HG03354 (cell line): Measurements from ENCODE around the gene UGT1A9.

Experiments used
- ATAC-seq: cut with Tn5 transposase; IDR thresholded peaks from one replicate; pipeline ENCODE4 v1.9.1; 2021; ENCODE audit warnings: mild to moderate bottlenecking; ENCODE audit not compliant: unreplicated experiment, poor library complexity, severe bottlenecking

Gene UGT1A9

DNA sequence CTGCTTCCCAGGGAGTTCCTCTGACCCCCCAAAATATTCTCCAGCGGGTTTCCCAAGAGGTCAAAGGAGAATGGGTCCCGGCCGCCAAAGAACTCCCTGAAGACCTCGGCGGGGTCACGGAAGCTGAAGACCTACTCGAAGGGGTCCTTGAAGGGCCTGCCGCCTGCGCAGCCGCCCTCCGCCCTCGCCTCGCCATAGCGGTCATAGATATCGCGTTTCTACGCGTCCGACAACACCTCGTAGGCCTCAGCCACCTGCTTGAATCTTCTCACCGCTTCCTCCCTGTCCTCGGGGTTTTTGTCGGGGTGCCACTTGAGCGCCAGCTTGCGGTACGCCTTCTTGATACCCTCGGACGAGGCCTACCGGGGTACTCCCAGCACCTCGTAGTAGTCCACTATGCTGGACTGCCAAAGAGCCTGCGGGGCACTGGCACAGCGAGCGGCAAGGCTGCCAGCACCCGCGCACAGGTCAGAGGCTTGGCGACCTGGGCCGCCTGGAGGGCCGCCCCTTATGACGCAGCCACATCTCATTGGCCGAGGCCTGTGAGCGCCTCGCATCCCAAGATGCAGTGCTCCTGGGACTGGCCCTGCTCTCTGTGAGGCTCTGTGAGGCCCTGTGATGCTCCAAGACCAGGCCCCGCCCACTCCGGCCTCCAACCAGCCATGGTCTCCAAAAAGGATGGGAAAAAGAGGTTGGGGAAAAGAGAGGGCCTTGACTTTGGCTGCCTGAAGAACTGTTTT lies 83.3 kb downstream of the UGT1A9 start:
- ATAC-seq = no peak

DNA sequence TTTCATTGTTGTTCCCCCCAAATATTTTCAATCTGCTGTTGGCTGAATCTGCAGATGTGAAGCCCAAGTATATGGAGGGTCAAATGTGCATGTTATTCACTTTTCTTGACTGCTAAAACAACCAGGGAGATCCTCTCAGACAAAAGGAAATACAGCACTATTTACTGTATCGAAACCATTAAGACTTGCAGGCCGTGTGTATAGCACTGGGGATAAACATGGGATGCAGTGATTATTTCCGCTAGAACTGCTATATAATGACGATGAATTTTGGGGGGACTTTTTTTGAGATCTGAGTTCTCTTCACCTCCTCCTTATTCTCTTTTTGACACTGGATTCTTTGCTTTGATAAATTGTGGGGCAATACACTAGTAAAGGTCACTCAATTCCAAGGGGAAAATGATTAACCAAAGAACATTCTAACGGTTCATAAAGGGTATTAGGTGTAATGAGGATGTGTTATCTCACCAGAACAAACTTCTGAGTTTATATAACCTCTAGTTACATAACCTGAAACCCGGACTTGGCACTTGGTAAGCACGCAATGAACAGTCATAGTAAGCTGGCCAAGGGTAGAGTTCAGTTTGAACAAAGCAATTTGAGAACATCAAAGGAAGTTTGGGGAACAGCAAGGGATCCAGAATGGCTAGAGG lies 84.9 kb downstream of the UGT1A9 start:
- ATAC-seq = no peak

DNA sequence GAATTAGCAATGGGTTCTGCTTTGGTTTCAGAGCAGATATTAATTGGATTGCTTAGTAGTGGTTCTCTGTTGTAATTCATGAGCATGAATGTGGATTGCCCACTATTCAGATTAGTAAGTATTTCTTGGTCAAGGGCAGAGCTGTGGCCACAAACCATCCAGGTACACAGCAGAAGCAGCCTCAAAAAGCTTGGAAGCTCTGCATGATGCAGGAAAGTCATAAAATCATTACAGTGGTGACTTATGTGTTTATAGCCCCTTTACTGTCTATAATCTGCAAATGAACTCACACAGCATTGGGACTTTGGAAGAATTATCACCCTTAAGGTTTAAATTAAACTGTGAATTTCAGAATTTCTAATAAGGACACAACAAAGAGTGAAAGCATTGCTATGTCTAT lies 86.4 kb downstream of the UGT1A9 start:
- no peak for ATAC-seq

DNA sequence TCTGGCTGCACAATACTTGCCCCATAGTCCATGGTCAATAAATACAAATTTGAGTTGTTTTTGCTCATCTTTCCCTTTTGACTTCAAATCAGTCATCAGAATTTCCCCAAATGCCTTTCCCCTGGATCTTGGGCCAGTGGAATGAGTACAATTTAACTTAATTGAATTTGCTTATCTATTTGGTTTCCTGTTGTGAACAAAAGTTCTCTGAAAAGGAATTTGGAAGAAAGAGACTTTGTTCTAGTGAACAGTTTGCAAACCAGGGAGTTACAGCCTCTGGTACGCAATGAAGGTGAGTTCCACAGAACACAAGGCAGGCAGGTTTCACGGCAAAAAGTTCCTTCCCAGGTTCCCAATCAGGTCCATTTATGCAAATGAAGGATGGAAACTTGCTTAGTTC lies 87.2 kb downstream of the UGT1A9 start:
- no peak for ATAC-seq

DNA sequence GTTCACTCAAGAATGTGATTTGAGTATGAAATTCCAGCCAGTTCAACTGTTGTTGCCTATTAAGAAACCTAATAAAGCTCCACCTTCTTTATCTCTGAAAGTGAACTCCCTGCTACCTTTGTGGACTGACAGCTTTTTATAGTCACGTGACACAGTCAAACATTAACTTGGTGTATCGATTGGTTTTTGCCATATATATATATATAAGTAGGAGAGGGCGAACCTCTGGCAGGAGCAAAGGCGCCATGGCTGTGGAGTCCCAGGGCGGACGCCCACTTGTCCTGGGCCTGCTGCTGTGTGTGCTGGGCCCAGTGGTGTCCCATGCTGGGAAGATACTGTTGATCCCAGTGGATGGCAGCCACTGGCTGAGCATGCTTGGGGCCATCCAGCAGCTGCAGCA lies 88.3 kb downstream of the UGT1A9 start, which contains the start of gene UGT1A1:
TSS of gene UGT1A1 (plus strand) at position 228 of the 400 bp plus-strand sequence. CDS start at position 246, 18 bp downstream.
- ATAC-seq = no peak

DNA sequence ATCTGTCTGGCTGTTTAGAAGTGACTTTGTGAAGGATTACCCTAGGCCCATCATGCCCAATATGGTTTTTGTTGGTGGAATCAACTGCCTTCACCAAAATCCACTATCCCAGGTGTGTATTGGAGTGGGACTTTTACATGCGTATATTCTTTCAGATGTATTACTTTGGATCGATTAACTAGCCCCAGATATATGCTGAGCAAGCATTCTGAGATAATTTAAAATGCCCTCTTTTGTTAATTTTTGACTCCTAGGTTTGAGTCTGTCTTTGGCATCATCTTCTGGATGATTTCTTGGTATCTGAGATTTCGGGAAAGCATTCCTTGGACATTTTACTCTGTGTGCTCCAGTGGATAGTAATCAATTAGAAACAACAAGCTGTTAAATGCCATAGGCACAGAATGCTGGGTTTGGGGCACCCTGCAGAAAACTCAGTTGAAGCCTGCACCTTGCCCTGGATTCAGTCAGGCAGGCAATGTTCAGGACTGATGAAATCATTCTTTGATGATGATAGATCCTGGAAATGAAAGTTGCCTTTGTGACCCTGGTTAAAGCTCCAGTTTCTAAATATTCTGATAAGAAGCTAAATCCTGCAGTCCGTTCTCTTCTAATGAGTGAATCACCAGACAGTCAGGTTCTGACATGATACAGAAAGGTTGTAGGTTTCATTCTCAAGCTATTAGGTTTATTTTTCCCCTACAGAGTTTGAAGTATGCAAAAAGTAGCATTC lies 89.5 kb downstream of the UGT1A9 start:
- no peak for ATAC-seq

DNA sequence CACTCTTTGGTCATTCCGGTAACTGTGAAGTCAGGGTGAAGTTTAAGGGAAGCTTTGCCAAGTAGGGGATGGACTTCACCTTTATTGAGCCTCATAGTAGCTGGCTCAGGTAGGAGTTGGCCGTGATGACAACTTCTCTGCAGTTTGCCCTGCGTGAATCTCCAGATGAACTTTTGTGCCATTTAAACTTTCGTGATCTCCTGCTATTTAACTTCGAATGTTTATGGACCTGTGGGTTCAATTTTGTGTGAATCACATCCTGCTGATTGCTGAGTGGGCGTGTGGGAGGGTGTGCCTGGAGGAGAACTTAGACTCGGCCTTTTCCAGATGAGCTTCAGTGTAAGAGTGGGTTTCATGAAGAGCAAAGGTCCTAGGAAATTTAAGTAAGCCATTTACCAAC lies 92.6 kb downstream of the UGT1A9 start:
- ATAC-seq = no peak

DNA sequence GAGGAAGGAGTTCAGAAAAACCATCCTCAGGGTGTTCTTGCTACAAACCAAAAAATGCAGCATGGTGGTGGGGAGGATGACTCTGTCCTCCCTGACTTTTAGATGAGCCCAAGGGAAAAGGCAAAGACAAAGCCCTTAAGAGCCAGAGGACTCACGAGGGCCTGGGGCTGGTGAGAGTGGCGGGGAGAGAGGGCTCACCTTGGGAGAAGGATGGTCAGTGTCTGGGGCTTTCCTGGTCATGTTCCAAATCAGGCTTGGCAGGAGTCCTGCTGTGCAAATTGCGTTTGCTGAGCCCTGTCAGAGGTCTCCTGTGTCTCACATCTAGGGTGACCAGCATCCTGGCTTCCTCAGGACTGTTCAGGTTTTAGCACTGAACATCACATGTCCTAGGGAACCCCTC lies 93.1 kb downstream of the UGT1A9 start:
- ATAC-seq = no peak

DNA sequence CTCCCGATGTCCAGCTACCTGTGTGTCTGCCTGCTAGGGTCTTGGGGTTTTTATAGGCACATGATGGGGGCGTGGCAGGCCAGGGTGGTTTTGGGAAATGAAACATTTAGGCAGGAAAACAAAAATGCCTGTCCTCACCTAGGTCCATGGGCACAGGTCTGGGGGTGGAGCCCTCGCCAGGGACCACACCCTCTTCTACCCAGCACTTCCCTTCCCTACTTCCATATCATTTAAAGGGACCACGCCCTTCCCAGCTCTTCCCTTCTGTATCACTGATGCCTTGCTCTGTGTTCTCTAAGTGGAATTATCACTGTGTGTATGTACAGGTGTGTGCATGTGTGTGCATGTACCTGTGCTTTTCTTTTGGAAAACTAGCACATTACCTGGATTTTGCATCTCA lies 94.7 kb downstream of the UGT1A9 start:
- no peak for ATAC-seq

DNA sequence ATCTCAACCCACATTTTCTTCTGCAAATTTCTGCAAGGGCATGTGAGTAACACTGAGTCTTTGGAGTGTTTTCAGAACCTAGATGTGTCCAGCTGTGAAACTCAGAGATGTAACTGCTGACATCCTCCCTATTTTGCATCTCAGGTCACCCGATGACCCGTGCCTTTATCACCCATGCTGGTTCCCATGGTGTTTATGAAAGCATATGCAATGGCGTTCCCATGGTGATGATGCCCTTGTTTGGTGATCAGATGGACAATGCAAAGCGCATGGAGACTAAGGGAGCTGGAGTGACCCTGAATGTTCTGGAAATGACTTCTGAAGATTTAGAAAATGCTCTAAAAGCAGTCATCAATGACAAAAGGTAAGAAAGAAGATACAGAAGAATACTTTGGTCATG lies 96.4 kb downstream of the UGT1A9 start:
- no peak for ATAC-seq

DNA sequence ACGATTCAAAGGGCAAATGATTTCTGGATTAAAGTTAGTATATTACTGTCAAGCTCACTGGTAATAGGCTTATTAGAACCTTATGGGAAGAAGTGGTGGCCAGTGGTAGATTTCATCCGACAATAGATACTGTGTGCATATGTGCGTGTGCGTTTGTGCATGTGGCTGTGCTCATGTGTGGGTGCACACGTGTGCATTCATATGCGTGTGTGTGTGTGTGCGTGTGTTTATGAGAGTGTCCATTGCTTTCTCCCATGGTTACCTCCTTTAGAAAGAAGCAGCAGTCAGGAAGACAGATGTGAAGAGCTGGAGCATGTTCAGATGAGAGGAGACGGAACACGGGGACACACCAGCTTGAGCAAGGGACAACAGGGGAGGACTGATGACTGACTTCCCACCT lies 97.6 kb downstream of the UGT1A9 start:
- no peak for ATAC-seq

DNA sequence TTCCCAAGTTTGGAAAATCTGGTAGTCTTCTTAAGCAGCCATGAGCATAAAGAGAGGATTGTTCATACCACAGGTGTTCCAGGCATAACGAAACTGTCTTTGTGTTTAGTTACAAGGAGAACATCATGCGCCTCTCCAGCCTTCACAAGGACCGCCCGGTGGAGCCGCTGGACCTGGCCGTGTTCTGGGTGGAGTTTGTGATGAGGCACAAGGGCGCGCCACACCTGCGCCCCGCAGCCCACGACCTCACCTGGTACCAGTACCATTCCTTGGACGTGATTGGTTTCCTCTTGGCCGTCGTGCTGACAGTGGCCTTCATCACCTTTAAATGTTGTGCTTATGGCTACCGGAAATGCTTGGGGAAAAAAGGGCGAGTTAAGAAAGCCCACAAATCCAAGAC lies 100.5 kb downstream of the UGT1A9 start:
- ATAC-seq = no peak

DNA sequence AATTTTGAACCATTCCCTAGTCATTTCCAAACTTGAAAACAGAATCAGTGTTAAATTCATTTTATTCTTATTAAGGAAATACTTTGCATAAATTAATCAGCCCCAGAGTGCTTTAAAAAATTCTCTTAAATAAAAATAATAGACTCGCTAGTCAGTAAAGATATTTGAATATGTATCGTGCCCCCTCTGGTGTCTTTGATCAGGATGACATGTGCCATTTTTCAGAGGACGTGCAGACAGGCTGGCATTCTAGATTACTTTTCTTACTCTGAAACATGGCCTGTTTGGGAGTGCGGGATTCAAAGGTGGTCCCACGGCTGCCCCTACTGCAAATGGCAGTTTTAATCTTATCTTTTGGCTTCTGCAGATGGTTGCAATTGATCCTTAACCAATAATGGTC lies 100.9 kb downstream of the UGT1A9 start:
- ATAC-seq = no peak

DNA sequence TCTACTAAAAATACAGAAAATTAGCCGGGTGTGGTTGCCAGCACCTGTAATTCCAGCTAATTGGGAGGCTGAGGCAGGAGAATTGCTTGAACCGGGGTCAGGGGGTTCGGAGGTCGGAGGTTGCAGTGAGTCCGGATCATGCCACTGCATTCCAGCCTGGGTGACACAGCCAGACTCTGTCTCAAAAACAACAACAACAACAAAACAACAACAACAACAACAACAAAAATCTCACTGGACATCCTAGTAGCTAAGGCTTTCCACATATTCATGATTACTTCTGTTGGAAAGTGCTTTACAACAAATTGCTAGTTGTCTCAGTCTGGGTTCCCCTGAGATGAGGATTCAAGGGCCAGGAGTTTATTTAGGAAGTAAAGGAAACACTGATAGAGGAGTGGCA lies 102.2 kb downstream of the UGT1A9 start:
- ATAC-seq = no peak

DNA sequence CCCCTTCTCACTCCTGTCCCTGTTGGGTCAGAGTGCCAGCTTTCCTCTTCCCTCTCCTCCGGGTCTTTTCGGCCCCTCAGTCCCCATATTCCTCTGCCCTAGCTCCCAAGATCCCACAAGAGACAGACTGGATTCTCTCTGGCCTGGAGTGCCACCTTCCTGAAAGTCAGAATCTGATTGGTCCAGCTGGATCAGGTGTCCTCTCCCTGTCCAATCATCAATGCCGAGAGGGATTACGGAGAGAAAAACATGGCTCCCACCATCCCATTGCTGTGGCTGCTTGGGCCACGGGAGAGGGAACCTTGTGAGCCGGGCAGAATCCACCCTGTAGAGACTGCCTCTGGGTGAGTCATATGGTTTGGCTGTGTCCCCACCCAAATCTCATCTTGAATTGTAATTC lies 103.7 kb downstream of the UGT1A9 start:
- ATAC-seq = no peak

DNA sequence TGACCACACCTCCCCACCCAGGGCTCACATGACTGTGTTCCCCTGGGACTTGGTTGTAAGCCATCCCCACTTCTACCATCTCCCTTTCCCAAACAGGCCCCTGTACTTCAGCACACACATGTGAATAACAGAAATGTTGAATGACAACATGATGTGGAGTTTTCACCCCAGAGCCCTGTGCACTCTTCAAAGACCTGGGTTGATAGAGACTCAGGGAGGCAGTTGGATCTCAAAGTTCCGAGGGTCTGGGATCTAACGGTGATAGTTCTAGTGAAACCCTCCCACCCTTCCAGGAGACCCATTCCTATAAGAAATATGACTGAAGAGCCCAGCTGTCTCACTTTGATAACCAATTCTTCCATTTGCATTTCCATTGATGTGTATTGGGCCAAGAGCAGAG lies 106.3 kb downstream of the UGT1A9 start, which contains the start of gene MROH2A:
TSS of gene MROH2A (plus strand) at position 301 of the 400 bp plus-strand sequence. CDS start 1,029 bp downstream, outside the sequence.
- ATAC-seq = no peak

DNA sequence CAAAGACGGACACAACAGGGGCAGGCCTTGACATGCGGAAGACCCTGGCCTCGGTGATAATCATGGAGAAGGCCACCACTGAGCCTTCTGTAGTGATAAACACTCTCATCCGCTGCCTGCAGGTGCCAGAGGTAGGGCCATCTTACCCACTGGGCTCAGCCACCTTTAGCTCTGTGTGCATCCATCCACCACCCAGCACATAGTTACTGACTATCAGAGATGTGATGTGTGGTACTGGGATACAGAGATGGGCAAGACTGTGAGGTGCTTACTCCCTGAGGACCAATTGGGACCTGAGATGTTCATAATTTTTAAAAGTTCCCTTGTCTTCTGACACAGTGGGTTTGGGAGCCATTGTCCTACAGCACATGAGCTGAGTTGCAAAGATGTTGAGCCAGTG lies 108.0 kb downstream of the UGT1A9 start:
- no peak for ATAC-seq

DNA sequence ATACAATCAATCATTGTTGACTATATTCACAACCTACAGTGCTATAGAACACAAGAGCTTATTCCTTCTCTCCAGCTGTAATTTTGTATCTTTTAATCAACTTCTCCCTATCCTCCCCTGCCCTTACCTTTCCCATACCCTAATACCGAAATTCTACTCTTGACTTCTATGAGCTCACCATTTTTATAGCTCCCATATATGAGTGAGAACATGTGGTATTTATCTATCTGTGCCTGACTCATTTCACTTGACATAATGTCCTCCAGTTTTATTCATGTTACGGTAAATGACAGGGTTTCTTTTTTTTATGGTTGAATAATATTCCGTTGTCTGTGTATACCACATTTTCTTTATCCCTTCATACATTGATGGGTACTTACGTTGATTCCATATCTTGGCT lies 109.1 kb downstream of the UGT1A9 start:
- ATAC-seq = no peak

DNA sequence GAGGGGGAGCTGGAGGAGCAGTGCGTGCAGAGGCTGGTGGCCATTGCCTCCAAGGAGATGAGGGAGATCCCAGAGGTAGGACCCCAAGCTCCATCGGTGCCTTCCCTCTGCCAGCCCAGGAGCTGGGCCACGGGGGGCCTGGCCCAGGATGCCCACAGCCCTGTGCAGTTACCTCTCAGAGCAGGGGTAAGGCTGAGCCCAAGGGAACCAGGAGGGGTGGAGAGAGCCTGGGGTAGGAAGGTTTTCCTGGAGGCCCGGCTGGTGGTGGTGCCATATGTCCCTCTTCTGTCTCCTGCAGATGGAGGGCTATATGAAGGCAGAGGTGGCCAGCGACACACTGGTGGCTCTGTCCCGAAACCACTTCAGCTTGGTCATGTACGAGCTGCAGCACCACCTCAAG lies 117.9 kb downstream of the UGT1A9 start:
- ATAC-seq = no peak

DNA sequence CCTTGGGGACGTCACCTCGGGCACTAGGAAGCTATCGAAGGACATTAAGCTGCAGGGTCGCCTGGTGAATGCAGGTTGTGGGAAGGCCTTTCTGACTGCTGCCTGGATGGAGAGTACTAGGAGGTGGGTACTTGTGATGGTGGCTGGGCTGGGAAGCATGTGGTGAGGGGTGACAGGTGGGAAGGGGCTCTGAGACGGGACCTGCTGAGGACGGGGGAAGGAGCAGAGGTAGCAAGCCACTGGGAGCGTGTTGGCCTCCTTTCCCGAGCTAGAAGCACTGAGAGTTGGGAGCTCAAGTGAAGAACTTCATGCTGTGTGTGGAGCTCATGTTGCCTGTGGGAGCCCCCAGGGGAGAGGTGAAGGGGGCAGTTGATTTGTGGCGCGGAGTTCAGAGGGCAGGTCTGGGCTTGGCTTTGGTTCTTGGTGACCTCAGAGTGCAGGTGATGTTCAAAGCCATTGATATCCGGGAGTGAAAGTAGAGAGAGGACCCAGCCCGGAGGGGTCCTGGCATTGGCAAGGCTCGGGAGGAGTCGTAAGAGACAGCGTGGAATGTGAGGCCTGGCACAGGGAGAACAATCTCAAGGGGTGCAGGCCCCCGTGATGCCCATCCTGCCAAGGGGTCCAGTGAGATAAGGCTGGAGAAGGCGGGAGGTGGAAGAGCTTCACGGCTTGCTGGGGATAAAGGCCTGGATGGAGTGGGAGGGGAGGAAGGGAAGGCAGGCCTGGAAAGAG lies 119.6 kb downstream of the UGT1A9 start:
- ATAC-seq = no peak
